Prostate gland (tissue), 2 donors: ENCODE measurements around the gene NMRAL1.

Experiments
- POLR2A ChIP-seq: fragments of 450-650 bp; IDR thresholded peaks from one replicate; pipeline ENCODE4 v1.6.1; 2016; ENCODE audit warnings: antibody characterized with exemption, mild to moderate bottlenecking
- POLR2AphosphoS5 ChIP-seq: sonication (generic); formaldehyde crosslinking; IDR thresholded peaks from one replicate; pipeline ENCODE4 v1.6.1; 2017; ENCODE audit warnings: antibody characterized with exemption
- TF ChIP-seq, protein P1 (sequence below), 4 experiments: fragments of 200-600 bp in 2 of 4; fragments of 450-650 bp in 2 of 4; sonication (generic) in 2 of 4; IDR thresholded peaks; 1 replicate in 3 of 4; 2 replicates in 1 of 4; pipeline ENCODE4 v1.5.1; 2016 to 2019; ENCODE audit warnings: antibody characterized with exemption in 4 of 4, mild to moderate bottlenecking in 2 of 4, moderate library complexity in 2 of 4

DNA sequence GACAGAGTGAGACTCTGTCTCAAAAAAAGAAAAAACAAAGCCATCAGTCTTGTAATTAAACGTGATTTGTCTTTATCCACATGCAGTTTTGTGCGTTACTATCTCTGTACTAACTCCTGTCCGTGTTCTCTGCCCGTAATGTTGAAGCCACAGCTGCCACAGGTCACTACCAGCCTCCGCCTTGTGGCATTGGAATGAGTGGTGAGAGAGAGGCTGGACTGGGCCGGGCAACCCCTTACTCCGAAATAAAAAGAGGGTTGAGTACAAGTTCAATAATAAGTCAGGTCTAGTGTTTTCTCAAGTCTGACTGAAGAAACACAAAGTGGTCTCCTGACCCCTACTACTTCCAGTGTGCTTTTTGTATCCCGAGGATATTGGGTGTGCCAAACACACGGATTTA is 43.4 kb downstream of the NMRAL1 start:
- TF ChIP-seq, protein P1, sequence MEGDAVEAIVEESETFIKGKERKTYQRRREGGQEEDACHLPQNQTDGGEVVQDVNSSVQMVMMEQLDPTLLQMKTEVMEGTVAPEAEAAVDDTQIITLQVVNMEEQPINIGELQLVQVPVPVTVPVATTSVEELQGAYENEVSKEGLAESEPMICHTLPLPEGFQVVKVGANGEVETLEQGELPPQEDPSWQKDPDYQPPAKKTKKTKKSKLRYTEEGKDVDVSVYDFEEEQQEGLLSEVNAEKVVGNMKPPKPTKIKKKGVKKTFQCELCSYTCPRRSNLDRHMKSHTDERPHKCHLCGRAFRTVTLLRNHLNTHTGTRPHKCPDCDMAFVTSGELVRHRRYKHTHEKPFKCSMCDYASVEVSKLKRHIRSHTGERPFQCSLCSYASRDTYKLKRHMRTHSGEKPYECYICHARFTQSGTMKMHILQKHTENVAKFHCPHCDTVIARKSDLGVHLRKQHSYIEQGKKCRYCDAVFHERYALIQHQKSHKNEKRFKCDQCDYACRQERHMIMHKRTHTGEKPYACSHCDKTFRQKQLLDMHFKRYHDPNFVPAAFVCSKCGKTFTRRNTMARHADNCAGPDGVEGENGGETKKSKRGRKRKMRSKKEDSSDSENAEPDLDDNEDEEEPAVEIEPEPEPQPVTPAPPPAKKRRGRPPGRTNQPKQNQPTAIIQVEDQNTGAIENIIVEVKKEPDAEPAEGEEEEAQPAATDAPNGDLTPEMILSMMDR (IDR thresholded peaks at IDR 0.05), result no peak
- TF ChIP-seq POLR2A (no peak), POLR2AphosphoS5 (no peak)
